HepG2 (cell line): Measurements from ENCODE around the gene ST6GALNAC2. TPM values are rescaled to one million over a fixed set of nuclear protein-coding genes. Genes with fewer than 3 reads are reported as not detected.

Source experiments
- BCL6 ChIP-seq: IDR thresholded peaks from 2 replicates; pipeline ENCODE4 v1.6.1; 2016; ENCODE audit warnings: missing genetic modification reagents, missing compliant biosample characterization
- HDAC2 ChIP-seq: sonication (generic); formaldehyde crosslinking; IDR thresholded peaks from 2 replicates; pipeline ENCODE4 v1.4.0; 2020; ENCODE audit warnings: missing genetic modification reagents
- HNF4A ChIP-seq: sonication (generic); formaldehyde crosslinking; IDR thresholded peaks from 2 replicates; pipeline ENCODE4 v1.4.0; 2020; ENCODE audit warnings: missing genetic modification reagents
- ISL2 ChIP-seq: sonication (generic); formaldehyde crosslinking; IDR thresholded peaks from 2 replicates; pipeline ENCODE4 v1.5.0; 2020; ENCODE audit warnings: missing genetic modification reagents
- LBX2 ChIP-seq: sonication (generic); formaldehyde crosslinking; IDR thresholded peaks from 2 replicates; pipeline ENCODE4 v1.5.0; 2020; ENCODE audit warnings: missing genetic modification reagents, mild to moderate bottlenecking, borderline replicate concordance
- MYNN ChIP-seq: sonication (generic); formaldehyde crosslinking; IDR thresholded peaks from 2 replicates; pipeline ENCODE4 v1.4.0; 2020; ENCODE audit warnings: mild to moderate bottlenecking, low read depth, missing genetic modification reagents
- NFIC ChIP-seq: IDR thresholded peaks from 2 replicates; pipeline ENCODE4 v1.6.1; 2012; ENCODE audit warnings: mild to moderate bottlenecking, low read length, inconsistent platforms
- NPAS2 ChIP-seq: sonication (generic); formaldehyde crosslinking; IDR thresholded peaks from 2 replicates; pipeline ENCODE4 v1.8.0; 2022; ENCODE audit warnings: mild to moderate bottlenecking, missing genetic modification reagents, borderline replicate concordance
- RCOR2 ChIP-seq: IDR thresholded peaks from 2 replicates; pipeline ENCODE4 v1.6.1; 2016; ENCODE audit warnings: missing biosample characterization, missing genetic modification reagents
- SNAI1 ChIP-seq: sonication (generic); formaldehyde crosslinking; IDR thresholded peaks from 2 replicates; pipeline ENCODE4 v1.5.0; 2020; ENCODE audit warnings: mild to moderate bottlenecking, missing genetic modification reagents, borderline replicate concordance
- THAP11 ChIP-seq: IDR thresholded peaks from 2 replicates; pipeline ENCODE4 v1.6.1; 2016; ENCODE audit warnings: missing biosample characterization, missing genetic modification reagents
- ZNF33A ChIP-seq: sonication (generic); formaldehyde crosslinking; IDR thresholded peaks from 2 replicates; pipeline ENCODE4 v1.5.1; 2020; ENCODE audit warnings: missing genetic modification reagents, mild to moderate bottlenecking, moderate library complexity, borderline replicate concordance
- ZNF496 ChIP-seq: sonication (generic); formaldehyde crosslinking; IDR thresholded peaks from 2 replicates; pipeline ENCODE4 v1.8.1; 2023; ENCODE audit warnings: mild to moderate bottlenecking, moderate library complexity, missing genetic modification reagents; ENCODE audit not compliant: insufficient replicate concordance
- ZSCAN5A ChIP-seq: sonication (generic); formaldehyde crosslinking; IDR thresholded peaks from 2 replicates; pipeline ENCODE4 v1.8.0; 2022; ENCODE audit warnings: mild to moderate bottlenecking, missing genetic modification reagents, borderline replicate concordance
- polyA plus RNA-seq, 8 experiments: library from polyadenylated mRNA; depleted of rRNA in 3 of 8; stranded (reverse) in 7 of 8; unstranded in 1 of 8; fragments of >200 nt; fragmentation: Illumina TruSeq in 4 of 8; extraction: Trizol in 4 of 8; gene quantifications; 2 replicates each; pipeline versions ENCODE4 v1.2.1 to v1.2.3, GENCODE V29; 2011 to 2016; ENCODE audit warnings: low read depth in 4 of 8, missing spikeins in 1 of 8, mixed read lengths in 1 of 8; ENCODE audit not compliant: insufficient read depth in 1 of 8
- total RNA-seq, 5 experiments: library from RNA; depleted of rRNA; stranded (reverse); fragments of >200 nt; fragmentation: Illumina TruSeq; extraction: Trizol; gene quantifications; 2 replicates each; pipeline ENCODE4 v1.2.3, GENCODE V29; 2016; ENCODE audit warnings: low read depth in 1 of 5
- TF ChIP-seq, protein P1 (sequence below): sonication (generic); formaldehyde crosslinking; IDR thresholded peaks from 2 replicates; pipeline ENCODE4 v1.5.0; 2020; ENCODE audit warnings: mild to moderate bottlenecking, missing genetic modification reagents, borderline replicate concordance
- TF ChIP-seq, protein P2 (sequence below): IDR thresholded peaks from 2 replicates; pipeline ENCODE4 v1.6.1; 2016; ENCODE audit warnings: missing biosample characterization, missing genetic modification reagents, low read depth
- TF ChIP-seq, protein P3 (sequence below): sonication (generic); formaldehyde crosslinking; IDR thresholded peaks from 2 replicates; pipeline ENCODE4 v1.8.1; 2023; ENCODE audit warnings: mild to moderate bottlenecking, inconsistent platforms, moderate library complexity, missing genetic modification reagents, borderline replicate concordance
- TF ChIP-seq, protein P4 (sequence below): sonication (generic); formaldehyde crosslinking; IDR thresholded peaks from 2 replicates; pipeline ENCODE4 v1.5.0; 2020; ENCODE audit warnings: mild to moderate bottlenecking, missing genetic modification reagents

Gene ST6GALNAC2
- total and polyA plus RNA-seq, 2 of the 13 experiments (the other 11 are each of a cell fraction or from before 2014, with no cell fraction given), result 0.12 to 0.49 TPM

DNA sequence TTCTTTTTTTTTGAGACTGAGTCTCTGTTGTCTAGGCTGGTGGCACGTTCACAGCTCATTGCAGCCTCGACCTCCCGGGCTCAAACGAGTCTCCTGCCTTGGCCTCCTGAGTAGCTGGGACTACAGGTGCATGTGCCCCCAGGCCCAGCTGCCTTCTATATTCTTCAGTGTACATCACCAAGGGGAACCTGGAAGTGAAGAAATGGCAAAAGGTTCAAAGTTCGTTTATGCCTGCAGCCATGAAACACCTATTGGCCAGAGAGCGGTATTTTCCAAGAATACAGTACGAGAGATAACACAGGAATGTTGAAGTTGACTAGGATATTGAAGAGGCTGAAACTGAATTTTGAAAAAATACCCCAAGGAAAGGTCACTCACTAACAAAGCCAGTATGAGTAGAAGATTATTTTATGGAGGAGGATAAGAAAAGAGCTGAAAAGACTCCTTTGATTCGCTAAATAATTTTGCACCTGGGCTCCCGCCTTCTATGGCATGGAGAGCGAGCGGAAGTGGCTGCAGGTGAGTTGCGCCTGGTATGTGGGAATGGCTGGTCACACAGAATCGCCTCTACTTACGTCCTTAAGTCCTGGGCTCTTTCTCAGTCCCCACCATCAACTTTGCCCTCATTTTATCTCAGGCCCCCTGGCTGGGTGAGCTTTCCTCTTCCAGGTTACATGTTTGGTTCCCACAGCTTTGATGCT is 48.1 kb upstream of the ST6GALNAC2 start (continued):
- TF ChIP-seq, protein P1, sequence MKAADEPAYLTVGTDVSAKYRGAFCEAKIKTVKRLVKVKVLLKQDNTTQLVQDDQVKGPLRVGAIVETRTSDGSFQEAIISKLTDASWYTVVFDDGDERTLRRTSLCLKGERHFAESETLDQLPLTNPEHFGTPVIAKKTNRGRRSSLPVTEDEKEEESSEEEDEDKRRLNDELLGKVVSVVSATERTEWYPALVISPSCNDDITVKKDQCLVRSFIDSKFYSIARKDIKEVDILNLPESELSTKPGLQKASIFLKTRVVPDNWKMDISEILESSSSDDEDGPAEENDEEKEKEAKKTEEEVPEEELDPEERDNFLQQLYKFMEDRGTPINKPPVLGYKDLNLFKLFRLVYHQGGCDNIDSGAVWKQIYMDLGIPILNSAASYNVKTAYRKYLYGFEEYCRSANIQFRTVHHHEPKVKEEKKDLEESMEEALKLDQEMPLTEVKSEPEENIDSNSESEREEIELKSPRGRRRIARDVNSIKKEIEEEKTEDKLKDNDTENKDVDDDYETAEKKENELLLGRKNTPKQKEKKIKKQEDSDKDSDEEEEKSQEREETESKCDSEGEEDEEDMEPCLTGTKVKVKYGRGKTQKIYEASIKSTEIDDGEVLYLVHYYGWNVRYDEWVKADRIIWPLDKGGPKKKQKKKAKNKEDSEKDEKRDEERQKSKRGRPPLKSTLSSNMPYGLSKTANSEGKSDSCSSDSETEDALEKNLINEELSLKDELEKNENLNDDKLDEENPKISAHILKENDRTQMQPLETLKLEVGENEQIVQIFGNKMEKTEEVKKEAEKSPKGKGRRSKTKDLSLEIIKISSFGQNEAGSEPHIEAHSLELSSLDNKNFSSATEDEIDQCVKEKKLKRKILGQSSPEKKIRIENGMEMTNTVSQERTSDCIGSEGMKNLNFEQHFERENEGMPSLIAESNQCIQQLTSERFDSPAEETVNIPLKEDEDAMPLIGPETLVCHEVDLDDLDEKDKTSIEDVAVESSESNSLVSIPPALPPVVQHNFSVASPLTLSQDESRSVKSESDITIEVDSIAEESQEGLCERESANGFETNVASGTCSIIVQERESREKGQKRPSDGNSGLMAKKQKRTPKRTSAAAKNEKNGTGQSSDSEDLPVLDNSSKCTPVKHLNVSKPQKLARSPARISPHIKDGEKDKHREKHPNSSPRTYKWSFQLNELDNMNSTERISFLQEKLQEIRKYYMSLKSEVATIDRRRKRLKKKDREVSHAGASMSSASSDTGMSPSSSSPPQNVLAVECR (CRISPR knock-in tag), result no peak
- TF ChIP-seq, protein P2, sequence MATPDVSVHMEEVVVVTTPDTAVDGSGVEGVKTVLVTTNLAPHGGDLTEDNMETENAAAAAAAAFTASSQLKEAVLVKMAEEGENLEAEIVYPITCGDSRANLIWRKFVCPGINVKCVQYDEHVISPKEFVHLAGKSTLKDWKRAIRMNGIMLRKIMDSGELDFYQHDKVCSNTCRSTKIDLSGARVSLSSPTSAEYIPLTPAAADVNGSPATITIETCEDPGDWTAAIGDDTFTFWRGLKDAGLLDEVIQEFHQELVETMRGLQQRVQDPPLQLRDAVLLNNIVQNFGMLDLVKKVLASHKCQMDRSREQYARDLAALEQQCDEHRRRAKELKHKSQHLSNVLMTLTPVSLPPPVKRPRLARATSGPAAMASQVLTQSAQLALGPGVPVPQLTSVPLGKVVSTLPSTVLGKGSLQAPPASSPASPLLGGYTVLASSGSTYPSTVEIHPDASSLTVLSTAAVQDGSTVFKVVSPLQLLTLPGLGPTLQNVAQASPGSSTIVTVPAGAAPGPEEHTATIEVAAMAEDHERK (CRISPR knock-in tag), result no peak
- no peak for TF ChIP-seq ZNF496
- TF ChIP-seq LBX2 (CRISPR knock-in tag), result no peak
- TF ChIP-seq NPAS2, result no peak
- no peak for TF ChIP-seq ZNF33A
- 0 out of 2 replicates have a peak, but pooled peaks have one; percentile 31 for TF ChIP-seq THAP11 (CRISPR knock-in tag)
- TF ChIP-seq ISL2, result no peak
- TF ChIP-seq HDAC2 (CRISPR knock-in tag), result peak; percentile 27; the same call in 1 of the 2 replicates
- TF ChIP-seq HNF4A (CRISPR knock-in tag), result peak; percentile 89
- TF ChIP-seq ZSCAN5A (CRISPR knock-in tag), result peak; percentile 25; the same call in 1 of the 2 replicates
- TF ChIP-seq RCOR2 (CRISPR knock-in tag), result peak; percentile 38; the same call in 1 of the 2 replicates
- TF ChIP-seq SNAI1 (CRISPR knock-in tag), result no peak
- TF ChIP-seq, protein P3, sequence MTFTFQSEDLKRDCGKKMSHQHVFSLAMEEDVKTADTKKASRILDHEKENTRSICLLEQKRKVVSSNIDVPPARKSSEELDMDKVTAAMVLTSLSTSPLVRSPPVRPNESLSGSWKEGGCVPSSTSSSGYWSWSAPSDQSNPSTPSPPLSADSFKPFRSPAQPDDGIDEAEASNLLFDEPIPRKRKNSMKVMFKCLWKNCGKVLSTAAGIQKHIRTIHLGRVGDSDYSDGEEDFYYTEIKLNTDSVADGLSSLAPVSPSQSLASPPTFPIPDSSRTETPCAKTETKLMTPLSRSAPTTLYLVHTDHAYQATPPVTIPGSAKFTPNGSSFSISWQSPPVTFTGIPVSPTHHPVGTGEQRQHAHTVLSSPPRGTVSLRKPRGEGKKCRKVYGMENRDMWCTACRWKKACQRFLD (CRISPR knock-in tag), result no peak
- TF ChIP-seq, protein P4, sequence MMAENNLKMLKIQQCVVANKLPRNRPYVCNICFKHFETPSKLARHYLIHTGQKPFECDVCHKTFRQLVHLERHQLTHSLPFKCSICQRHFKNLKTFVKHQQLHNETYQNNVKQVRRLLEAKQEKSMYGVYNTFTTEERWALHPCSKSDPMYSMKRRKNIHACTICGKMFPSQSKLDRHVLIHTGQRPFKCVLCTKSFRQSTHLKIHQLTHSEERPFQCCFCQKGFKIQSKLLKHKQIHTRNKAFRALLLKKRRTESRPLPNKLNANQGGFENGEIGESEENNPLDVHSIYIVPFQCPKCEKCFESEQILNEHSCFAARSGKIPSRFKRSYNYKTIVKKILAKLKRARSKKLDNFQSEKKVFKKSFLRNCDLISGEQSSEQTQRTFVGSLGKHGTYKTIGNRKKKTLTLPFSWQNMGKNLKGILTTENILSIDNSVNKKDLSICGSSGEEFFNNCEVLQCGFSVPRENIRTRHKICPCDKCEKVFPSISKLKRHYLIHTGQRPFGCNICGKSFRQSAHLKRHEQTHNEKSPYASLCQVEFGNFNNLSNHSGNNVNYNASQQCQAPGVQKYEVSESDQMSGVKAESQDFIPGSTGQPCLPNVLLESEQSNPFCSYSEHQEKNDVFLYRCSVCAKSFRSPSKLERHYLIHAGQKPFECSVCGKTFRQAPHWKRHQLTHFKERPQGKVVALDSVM (CRISPR knock-in tag), result peak; percentile 84
- no peak for TF ChIP-seq NFIC
- TF ChIP-seq BCL6 (CRISPR knock-in tag), result peak; percentile 84
- no peak for TF ChIP-seq MYNN
